ENCODE results near the gene CSF3R. TPM values are rescaled to one million over a fixed set of nuclear protein-coding genes. Genes with fewer than 3 reads are reported as not detected.

The CSF3R gene
- total RNA-seq, 1 donor from 2014 or later: 1.4 TPM

GRCh38 chr1:36446746-36447145, 36.0 kb downstream of the CSF3R start:
- DNase-seq (ENCODE audit: low spot score): no peak
- H3K36me3 Mint-ChIP-seq (ENCODE audit: low read depth, unreplicated experiment): peaks cover 4% of the 10 kb centered on the region
- H3K27me3 Mint-ChIP-seq (ENCODE audit: unreplicated experiment): peaks cover 5% of the 10 kb centered on the region
- H3K4me1 Mint-ChIP-seq (ENCODE audit: unreplicated experiment): peaks cover 25% of the 10 kb centered on the region
- no peak overlapping the region for H3K27ac Mint-ChIP-seq (ENCODE audit: unreplicated experiment)
- H3K9me3 Mint-ChIP-seq (ENCODE audit: unreplicated experiment): no peaks in the 10 kb centered on the region
- no peak overlapping the region for H3K4me3 Mint-ChIP-seq (ENCODE audit: unreplicated experiment)
- TF ChIP-seq CTCF (IDR thresholded peaks at IDR 0.05; ENCODE audit: unreplicated experiment): no peak

- Mint-ChIP-seq H3K4me3 (ENCODE audit: unreplicated experiment) (no peak overlapping the region), H3K27ac (ENCODE audit: unreplicated experiment) (no peak overlapping the region)
- peak; percentile 50 for DNase-seq (ENCODE audit: low spot score)
These were observed 36.4 kb downstream of the CSF3R start for GRCh38 chr1:36446271-36446670.

GRCh38 chr1:36443297-36443696, 39.4 kb downstream of the CSF3R start:
- Mint-ChIP-seq H3K4me3 (ENCODE audit: unreplicated experiment) (no peak overlapping the region), H3K9me3 (ENCODE audit: unreplicated experiment) (no peaks in the 10 kb centered on the region), H3K36me3 (ENCODE audit: low read depth, unreplicated experiment) (no peaks in the 10 kb centered on the region), H3K27me3 (ENCODE audit: unreplicated experiment) (no peaks in the 10 kb centered on the region), H3K27ac (ENCODE audit: unreplicated experiment) (no peak overlapping the region), H3K4me1 (ENCODE audit: unreplicated experiment) (peaks cover 4% of the 10 kb centered on the region)
- TF ChIP-seq CTCF (IDR thresholded peaks at IDR 0.05; ENCODE audit: unreplicated experiment): no peak
- DNase-seq (ENCODE audit: low spot score): no peak

More at GRCh38 chr1:36446271-36446670, 36.4 kb downstream of the CSF3R start:
- no peak for TF ChIP-seq CTCF (IDR thresholded peaks at IDR 0.05; ENCODE audit: unreplicated experiment)
- peaks cover 20% of the 10 kb centered on the region for H3K4me1 Mint-ChIP-seq (ENCODE audit: unreplicated experiment)
- peaks cover under 1% of the 10 kb centered on the region for H3K27me3 Mint-ChIP-seq (ENCODE audit: unreplicated experiment)
- H3K9me3 Mint-ChIP-seq (ENCODE audit: unreplicated experiment): no peaks in the 10 kb centered on the region
- H3K36me3 Mint-ChIP-seq (ENCODE audit: low read depth, unreplicated experiment): peaks cover under 1% of the 10 kb centered on the region

GRCh38 chr1:36442337-36442736, 40.4 kb downstream of the CSF3R start:
- Mint-ChIP-seq H3K27me3 (ENCODE audit: unreplicated experiment) (no peaks in the 10 kb centered on the region), H3K36me3 (ENCODE audit: low read depth, unreplicated experiment) (peaks cover under 1% of the 10 kb centered on the region), H3K4me3 (ENCODE audit: unreplicated experiment) (no peak overlapping the region), H3K27ac (ENCODE audit: unreplicated experiment) (no peak overlapping the region), H3K9me3 (ENCODE audit: unreplicated experiment) (no peaks in the 10 kb centered on the region), H3K4me1 (ENCODE audit: unreplicated experiment) (peaks cover 2% of the 10 kb centered on the region)
- no peak for TF ChIP-seq CTCF (IDR thresholded peaks at IDR 0.05; ENCODE audit: unreplicated experiment)
- no peak for DNase-seq (ENCODE audit: low spot score)

GRCh38 chr1:36440646-36441045, 42.1 kb downstream of the CSF3R start:
- no peak for DNase-seq (ENCODE audit: low spot score)
- H3K36me3 Mint-ChIP-seq (ENCODE audit: low read depth, unreplicated experiment): peaks cover 6% of the 10 kb centered on the region
- H3K27me3 Mint-ChIP-seq (ENCODE audit: unreplicated experiment): no peaks in the 10 kb centered on the region
- no peak overlapping the region for H3K4me3 Mint-ChIP-seq (ENCODE audit: unreplicated experiment)
- no peak for TF ChIP-seq CTCF (IDR thresholded peaks at IDR 0.05; ENCODE audit: unreplicated experiment)
- no peaks in the 10 kb centered on the region for H3K9me3 Mint-ChIP-seq (ENCODE audit: unreplicated experiment)
- H3K27ac Mint-ChIP-seq (ENCODE audit: unreplicated experiment): no peak overlapping the region
- H3K4me1 Mint-ChIP-seq (ENCODE audit: unreplicated experiment): no peaks in the 10 kb centered on the region
